BLaER1 (cell line): ENCODE measurements around the gene DPEP2.
"Not testable (repeated sequence)": the region's sequence is repeated elsewhere in the genome, so short reads cannot be mapped to it uniquely, and the experiment has no call there.

Experiments
- H3K27ac ChIP-seq: shearing (Covaris generic); formaldehyde crosslinking; 2 replicates; pipeline ENCODE4 v1.8.1; 2022
- H3K27me3 ChIP-seq: shearing (Covaris generic); formaldehyde crosslinking; 2 replicates; pipeline ENCODE4 v1.8.1; 2022
- H3K36me3 ChIP-seq: shearing (Covaris generic); formaldehyde crosslinking; 2 replicates; pipeline ENCODE4 v1.8.1; 2022
- H3K4me1 ChIP-seq: shearing (Covaris generic); formaldehyde crosslinking; 2 replicates; pipeline ENCODE4 v1.8.1; 2022
- H3K4me2 ChIP-seq: shearing (Covaris generic); formaldehyde crosslinking; 2 replicates; pipeline ENCODE4 v1.8.1; 2022
- H3K4me3 ChIP-seq: shearing (Covaris generic); formaldehyde crosslinking; 2 replicates; pipeline ENCODE4 v1.8.1; 2022
- H3K9ac ChIP-seq: shearing (Covaris generic); formaldehyde crosslinking; 2 replicates; pipeline ENCODE4 v1.8.1; 2022
- H3K9me3 ChIP-seq: shearing (Covaris generic); formaldehyde crosslinking; 2 replicates; pipeline ENCODE4 v1.8.1; 2022
- H4K20me1 ChIP-seq: shearing (Covaris generic); formaldehyde crosslinking; 2 replicates; pipeline ENCODE4 v1.8.1; 2022
- Cebpa-rat ChIP-seq: shearing (Covaris generic); IDR thresholded peaks from 2 replicates; pipeline ENCODE4 v1.8.1; 2022

The DPEP2 gene

DNA sequence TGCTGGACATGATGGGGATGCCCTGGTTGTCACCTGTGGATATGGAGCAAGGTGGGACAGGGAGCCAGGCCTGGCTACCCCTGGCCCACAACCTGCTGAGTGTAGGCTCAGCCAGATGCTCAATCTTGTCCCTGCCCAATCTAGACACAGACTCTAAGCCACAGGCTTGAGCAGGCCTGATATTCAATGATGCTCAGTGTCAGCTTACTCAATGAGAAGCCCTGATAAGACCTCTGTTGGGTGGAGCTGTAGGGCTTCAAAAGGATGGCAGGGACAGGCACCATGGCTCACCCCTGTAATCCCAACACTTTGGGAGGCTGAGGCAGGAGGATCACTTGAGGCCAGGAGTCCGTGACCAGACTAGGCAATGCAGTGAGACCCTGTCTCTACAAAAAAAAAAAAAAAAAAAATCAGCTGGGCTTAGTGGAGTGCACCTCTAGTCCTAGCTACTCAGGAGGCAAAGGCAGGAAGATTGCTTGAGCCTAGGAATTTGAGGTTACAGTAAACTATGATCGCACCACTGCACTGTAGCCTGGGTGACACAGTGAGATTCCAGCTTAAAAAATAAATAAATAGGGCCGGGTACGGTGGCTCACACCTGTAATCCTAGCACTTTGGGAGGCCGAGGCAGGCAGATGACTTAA, 58.7 kb downstream of the DPEP2 start:
- Histone ChIP-seq H3K9ac (no peak overlapping the region; the same call in 1 of the 2 replicates), H3K9me3 (no peaks in the 10 kb centered on the region), H3K36me3 (peaks cover 37% of the 10 kb centered on the region), H3K4me2 (peak overlapping the region; percentile 56), H3K4me1 (peaks cover 49% of the 10 kb centered on the region), H4K20me1 (peaks cover 1% of the 10 kb centered on the region; the same call in 1 of the 2 replicates), H3K27ac (no peak overlapping the region), H3K4me3 (no peak overlapping the region), H3K27me3 (no peaks in the 10 kb centered on the region)
- TF ChIP-seq Cebpa-rat, result no peak

DNA sequence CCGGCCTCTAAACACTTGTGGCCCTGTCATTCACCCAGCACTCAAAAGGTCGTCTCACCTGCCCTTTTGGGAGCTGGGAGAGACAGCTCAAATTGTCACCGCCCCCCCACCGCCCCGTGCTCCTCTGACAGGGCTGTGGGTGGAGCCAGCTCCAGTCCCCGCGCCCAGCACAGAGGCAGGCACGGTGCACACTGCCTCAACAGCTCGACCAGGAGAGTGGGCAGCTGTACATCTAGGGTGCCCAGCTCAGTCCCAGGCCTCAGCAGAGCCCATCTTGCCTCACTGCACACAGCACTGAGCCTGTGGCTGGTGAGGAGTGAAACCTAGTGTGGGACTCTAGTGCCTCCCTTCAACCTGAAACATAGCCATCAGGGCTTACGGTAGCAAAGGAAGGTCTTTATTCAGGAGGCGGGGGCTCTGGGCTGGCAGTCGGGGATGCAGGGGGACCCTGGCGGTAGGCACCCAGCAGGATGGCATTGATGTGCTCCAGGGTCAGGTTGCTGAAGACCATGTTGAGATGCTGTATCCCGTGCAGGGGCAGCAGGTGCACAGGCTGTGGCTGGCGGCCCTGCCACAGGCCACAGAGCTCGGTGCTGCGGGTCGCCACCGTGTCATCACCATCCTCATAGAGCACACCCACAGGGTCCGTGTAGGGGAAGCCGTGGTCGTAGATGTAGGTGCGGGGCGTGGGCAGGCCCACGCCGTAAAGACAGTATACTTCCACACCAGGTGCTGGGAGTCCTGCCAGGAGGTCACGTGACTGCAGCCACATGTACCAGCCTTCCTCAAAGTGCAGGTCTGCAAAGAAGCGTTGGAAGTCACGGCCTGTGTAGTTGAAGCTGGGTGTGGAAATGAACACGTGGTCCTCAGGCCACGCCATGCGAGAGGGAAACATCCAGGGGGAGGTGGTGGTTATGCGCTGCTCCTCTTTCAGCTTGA, 59.5 kb downstream of the DPEP2 start:
- Histone ChIP-seq H3K9ac (no peak overlapping the region; the same call in 1 of the 2 replicates), H3K27me3 (no peaks in the 10 kb centered on the region), H4K20me1 (peaks cover 9% of the 10 kb centered on the region), H3K4me2 (peak overlapping the region; percentile 56), H3K36me3 (peaks cover 35% of the 10 kb centered on the region), H3K4me1 (peaks cover 57% of the 10 kb centered on the region), H3K9me3 (no peaks in the 10 kb centered on the region), H3K4me3 (no peak overlapping the region), H3K27ac (no peak overlapping the region)
- no peak for TF ChIP-seq Cebpa-rat

DNA sequence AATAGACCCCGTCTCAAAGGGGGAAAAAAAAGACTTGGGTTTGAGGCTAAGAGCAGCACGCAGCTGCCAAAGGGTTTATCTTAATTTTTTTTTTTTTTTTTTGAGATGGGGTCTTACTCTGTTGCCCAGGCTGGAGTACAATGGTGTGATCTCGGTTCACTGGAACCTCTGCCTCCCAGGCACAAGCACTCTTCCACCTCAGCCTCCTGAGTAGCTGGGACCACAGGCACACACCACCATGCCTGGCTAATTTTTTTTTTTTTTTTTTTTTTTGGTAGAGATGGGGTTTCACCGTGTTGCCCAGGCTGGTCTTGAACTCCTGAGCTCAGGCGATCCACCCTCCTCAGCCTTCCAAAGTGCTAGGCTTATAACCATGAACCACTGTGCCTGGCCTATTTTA, 61.6 kb downstream of the DPEP2 start:
- peak overlapping the region; percentile 88 for H3K4me2 ChIP-seq
- not testable (repeated sequence) for H3K9me3 ChIP-seq, H3K27me3 ChIP-seq, H3K9ac ChIP-seq, H3K4me3 ChIP-seq
- peaks cover 61% of the 10 kb centered on the region for H3K4me1 ChIP-seq
- peaks cover 23% of the 10 kb centered on the region for H4K20me1 ChIP-seq
- H3K36me3 ChIP-seq, result peaks cover 35% of the 10 kb centered on the region
- peak overlapping the region; percentile 96; the same call in 1 of the 2 replicates for H3K27ac ChIP-seq
